HL-60/S4 (cell line): ENCODE measurements around the gene SSPN.
"Not testable (repeated sequence)": the region's sequence is repeated elsewhere in the genome, so short reads cannot be mapped to it uniquely, and the experiment has no call there.

Source experiments
- in situ Hi-C: fragments of 300-500 bp; cut with MboI; formaldehyde crosslinking; loops from 2 replicates; pipeline ENCODE4 v1.14.3; 2022; ENCODE audit warnings: low sequenced_read_pairs

SSPN gene

DNA sequence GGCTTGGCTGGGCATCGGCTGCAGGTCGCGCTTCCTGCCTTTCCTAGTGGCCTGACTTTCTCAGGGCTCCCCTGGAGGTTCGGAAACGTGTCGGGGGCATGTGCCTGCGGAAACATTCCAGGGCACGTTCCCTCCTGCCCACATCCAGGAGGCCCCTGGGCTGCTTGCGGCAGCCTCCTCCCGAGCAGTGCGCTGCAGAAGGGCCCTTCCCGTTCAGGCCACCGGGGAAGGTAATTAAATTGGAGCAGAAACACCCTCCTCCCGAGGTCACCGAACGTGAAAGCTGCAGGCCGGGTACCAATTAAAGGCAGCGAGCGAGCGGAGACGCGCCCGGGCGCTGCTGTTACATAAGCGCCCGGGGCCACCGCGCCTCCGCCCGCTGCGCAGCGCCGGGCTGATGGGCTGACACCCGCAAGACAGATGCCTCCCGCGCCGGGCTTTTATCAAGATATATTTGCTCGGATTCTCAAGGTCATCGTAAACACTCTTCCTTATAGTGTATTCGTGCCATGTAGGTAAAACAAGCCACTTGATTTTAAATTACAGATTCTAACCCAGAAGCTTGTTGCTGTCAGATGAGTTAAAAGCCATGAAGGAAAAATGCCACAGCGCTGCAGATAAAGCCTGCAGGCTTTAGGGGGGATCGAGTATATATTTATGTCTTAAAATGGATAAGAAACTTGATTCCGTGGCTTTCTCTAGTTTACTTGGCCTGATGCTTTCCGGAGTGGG lies 31.4 kb downstream of the SSPN start:
- in situ Hi-C loops = no loop called here

DNA sequence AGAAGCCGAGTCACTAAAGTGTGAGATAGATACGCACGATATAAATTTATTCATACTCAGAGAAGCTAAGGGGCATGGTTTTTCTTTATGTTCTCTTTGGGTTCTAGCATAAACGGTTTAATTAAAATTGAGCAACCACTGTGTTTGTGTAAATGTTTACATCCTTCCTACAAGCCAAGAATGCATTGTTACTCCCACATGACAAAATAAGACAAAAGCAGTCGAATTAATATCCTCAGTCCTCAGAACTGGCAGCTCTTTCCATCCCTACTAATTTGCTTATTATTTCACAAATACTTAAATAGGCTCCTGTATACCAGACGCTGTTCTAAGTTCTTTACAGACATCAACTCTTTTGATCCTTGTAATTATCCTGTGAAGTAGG lies 32.0 kb downstream of the SSPN start:
- in situ Hi-C loops = no loop called here

DNA sequence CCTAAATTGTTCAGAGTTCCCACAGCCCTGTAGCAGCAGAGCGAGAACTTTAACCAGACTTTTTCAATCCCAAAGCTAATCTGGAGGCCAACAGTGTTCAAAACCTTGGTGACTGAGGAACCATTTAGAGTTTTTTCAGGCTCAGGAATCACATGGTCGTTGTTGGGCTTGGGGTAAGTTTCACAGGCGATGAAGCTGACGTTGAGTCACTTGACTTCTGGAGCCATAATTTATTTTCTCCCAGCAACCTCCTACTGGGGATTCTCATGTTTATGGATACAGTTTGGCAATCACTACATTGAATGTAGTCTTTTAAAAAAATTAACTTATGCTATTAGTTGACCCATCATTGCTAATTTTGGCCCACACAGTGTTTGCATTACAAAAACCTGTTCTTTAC lies 34.5 kb downstream of the SSPN start:
- in situ Hi-C loops = no loop called here

DNA sequence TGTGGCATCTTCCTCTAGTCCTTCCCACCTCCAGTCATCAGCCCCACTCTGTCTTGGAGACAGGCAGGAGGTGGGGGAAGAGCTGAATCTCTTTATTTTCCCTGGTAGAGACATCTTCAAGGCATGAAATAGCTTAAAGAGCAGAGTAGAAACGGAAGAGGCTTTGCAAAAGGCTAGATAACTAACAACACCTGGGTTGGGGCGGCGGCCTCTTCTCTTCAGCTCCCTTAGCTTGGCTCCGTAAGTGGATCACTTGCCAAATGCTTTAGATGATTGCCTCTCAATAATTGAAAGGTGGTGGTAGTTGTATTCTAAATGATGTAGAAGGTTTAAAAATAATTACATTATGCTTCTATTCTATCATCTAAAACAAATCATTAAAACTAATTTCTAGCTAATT lies 36.1 kb downstream of the SSPN start:
- in situ Hi-C loops = no loop called here

DNA sequence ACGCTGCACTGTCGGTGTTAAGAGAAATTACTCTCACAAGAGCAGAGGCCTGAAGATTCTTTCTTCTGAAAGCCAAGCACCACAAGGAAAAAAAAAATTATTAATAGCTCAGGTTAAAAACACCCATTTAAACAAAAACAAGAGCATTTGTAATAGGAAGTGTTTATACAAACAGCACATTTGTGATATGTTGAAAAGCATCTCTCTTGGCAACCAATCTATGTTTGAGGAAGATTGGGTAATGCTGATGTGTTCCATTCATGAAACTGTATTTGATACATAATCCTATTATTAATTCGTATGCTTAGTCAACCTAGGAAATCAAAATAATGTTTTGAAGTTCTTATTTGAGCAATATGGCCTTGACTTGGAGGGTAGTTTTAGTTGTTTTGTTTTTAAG lies 36.5 kb downstream of the SSPN start:
- in situ Hi-C loops = no loop called here

DNA sequence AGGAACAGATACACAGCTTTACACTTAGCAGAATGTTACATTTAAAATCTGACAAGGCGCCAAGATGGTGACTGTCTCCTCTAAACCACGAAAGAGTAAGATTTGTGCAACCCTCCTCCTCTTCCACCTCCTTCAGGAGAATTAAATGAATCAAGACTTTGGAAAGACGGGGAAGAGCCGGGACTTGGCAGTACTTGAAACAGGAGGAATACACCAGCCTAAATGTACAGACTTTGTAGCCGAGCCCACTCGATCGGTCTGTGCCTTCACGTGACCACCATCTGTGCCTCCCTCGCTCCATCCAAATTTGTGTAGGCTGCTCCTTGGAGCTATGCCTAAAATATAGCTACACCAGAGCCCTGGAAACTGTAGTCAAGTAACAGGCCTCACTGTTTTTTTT lies 38.3 kb downstream of the SSPN start:
- in situ Hi-C loops = no loop called here

DNA sequence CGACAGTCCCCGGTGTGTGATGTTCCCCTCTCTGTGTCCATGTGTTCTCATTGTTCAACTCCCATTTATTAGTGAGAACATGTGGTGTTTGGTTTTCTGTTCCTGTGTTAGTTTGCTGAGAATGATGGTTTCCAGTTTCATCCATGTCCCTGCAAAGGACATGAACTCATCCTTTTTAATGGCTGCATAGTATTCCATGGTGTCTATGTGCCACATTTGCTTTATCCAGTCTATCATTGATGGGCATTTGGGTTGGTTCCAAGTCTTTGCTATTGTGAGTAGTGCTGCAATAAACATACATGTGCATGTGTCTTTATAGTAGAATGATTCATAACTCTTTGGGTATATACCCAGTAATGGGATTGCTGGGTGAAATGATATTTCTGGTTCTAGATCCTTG lies 40.1 kb downstream of the SSPN start:
- in situ Hi-C loops = not testable (repeated sequence)

DNA sequence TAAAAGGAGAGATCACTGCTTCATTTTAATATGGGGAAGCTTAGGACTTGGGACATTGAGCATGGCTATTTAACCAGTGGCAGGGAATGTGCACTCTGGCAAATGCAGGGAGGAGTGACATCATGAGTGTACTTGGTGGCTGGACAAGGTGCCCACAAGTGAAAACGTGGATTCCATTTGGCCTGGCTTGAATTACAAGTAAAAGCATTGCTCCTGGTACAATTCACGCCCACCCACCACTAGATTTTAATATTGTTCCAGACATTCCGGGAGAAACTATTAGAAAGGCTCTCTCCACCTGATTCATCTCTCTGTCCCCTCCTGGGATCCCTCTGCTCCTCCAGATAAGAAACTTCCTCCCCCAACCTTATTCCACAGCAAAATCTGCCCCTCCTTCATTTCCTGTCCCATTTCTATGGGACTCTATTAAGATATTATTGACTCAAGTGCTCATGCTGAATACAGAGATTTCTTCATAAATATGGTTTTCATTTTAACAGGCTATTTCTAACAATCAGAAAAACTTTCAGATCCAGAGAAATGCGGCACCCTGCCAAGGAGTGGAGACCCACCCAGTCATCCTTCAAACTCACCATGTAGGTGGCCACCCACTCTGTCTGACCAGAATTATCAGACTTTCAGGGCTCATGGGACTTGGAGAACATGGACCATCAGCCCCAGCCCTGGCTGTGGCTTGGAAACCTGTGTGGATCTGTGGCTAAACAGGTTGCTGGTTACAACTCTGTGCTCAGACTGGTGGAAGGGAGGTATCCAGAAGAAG lies 43.2 kb downstream of the SSPN start:
- in situ Hi-C loops = no loop called here

DNA sequence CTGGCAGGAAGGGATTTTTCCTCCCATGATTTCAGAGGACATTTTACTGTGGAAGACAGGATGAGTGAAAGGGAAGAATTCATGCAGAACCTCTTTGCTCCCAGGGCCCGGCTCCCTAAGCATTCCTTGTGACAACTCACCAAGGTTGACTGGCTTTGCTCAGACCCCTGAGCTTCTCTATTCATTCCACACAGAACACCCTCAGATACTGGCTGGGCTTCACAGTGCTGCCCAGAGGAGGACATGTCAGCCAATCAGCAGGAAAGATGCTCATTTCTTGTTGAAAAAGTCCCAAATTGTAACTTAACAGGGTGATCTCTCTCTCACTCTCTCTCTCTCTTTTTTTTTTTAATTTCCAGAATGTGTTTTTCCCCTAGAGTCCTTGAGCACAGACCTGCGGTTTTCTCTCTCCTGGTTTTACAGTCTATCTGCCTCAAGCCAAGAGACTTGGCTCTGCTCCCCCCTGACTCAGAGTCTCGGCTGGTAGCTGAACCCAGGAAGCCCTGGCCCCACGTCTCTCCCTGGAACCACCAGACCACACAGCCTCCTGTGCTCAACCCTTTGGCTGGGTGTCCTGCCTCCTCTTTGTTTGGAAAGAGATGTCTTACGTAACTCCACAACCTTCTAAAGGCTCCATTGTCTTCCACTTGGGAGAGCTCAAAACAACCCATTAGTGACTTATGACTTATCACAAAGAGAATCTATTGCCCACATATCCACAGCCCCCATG lies 43.9 kb downstream of the SSPN start:
- in situ Hi-C loops = no loop called here

DNA sequence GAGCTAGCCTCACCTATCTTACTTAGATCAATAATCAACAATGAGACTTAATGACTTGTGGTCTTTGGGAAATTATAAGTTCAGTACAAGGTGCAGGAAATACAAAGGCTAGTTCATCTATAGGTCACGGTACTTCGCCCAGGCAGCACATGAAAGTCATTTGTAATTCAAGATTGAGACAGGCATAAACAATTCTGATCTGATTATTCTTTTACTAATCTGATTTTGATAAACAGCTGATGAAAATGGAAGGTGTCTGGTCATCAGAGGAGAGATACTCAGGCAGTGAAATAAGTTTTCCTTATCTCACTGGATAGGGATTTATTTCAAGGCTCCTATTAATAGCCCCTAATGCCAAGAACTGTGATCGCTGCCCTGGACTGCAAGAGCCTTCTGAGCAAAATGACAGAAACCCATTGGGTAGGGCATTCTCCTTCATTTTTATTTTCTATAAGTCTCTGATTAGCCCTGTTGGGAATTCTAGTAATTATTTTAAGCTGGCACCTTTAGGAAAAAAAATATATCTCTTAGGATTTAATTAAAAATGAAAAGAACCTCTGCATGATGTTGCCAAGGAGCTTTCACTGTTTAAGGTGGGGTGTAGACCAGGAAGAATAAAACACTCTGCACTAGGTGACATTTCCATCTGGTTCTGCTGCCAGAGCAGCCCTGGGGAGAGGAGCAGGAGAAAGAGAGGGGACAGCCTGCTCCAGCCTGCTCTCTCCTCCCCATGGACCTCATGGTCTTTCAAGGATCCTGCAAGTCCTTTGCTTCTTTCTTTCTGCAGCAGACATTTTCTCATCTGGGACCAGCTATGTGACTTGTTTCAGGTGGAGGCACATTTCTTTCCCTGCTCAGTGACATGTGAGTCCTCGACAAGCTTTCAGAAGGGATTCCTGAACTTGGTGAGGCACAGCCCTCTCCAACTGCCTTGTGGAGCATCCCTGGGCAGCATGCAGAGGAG lies 44.8 kb downstream of the SSPN start:
- in situ Hi-C loops = no loop called here

DNA sequence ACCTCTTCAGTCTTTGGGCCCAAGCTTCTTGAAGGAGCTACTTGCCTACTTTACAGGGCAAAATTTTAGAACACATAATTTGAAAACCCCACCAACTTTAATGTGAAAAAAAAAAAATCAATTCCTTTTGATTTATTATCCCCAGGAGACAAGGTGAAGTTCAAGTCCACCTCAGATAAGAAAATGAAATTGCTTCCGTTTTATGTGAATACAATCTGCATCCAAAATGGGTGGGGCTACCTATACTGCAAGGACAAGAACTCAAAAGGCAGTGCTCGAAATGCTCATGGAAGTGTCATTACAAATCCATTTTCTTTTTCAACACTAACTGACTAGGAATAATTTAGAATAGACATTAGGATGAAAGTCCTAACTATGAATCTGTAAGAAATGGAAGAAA lies 45.7 kb downstream of the SSPN start:
- in situ Hi-C loops = no loop called here

DNA sequence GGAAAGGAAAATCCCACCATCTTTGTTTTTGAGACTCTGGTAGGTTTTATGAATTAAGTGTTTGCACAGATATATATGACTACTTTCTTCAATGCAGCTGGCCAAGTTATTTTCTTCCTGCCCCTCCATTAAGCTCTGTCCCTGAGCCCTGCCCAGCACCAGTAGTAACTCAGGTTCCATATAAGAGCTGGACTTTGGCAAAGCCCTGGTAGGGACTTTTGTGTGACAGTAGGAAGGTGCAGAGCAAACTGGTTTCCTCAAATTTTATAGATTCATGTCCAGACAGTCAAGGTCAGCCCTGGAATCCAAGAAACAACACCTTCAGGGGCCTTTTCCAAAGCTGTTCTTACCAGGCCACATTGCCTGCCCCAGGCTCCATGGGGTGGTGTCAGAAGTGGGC lies 47.3 kb downstream of the SSPN start:
- in situ Hi-C loops = no loop called here

DNA sequence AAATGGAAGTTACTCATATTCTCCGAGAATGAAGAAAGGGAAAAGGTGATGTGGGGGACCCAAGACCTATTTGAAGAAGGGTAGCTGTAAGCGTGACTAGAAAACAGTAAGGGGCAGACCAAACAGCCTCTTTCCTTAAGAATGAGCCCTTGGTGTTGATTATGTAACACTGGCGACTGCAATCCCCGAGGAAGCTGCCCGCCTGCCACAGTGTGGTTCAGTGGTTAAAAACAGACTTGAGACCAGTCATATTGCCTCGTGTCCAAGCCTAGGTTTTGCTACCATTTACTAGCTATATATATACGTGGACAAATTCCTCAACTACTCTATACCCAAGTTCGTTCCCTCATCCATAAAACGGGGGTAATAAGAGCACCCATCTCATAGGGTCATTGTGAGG lies 49.1 kb downstream of the SSPN start:
- in situ Hi-C loops = no loop called here

DNA sequence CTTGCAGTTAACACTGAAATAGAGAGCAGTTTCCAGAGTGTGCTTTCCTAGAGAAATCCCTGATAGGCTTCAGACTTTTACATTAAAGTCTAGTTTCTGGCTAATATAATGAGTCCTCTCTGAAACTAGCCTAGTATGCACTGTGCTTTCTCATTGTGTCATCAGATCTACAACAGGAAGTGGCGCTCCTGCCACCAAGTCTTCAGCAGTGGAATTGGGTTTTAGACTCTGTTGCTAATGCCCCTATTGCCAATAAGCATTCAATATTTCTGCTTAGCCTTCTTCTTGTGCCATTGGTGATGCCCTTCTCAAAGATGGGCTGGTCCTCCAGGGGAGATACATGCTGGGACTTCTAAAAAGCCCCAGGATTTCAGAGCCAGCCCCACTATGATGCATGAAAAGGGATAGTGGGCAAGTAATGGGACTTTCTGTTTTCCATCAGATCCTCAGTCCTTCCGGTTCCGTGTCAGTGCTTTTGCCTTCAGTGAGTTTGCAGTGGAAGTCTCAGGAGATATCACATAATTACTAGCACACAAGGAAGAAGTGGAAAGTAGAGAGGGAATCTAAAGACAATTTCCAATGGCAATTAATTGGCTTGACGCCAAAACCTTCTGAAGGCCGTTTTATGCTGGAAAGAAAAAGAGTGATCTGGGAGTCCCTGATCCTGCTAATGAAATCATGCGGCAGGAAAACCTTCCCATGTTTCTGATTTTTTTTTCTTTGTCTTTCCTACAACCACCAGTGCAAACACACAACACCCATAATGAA lies 50.0 kb downstream of the SSPN start:
- in situ Hi-C loops = no loop called here

DNA sequence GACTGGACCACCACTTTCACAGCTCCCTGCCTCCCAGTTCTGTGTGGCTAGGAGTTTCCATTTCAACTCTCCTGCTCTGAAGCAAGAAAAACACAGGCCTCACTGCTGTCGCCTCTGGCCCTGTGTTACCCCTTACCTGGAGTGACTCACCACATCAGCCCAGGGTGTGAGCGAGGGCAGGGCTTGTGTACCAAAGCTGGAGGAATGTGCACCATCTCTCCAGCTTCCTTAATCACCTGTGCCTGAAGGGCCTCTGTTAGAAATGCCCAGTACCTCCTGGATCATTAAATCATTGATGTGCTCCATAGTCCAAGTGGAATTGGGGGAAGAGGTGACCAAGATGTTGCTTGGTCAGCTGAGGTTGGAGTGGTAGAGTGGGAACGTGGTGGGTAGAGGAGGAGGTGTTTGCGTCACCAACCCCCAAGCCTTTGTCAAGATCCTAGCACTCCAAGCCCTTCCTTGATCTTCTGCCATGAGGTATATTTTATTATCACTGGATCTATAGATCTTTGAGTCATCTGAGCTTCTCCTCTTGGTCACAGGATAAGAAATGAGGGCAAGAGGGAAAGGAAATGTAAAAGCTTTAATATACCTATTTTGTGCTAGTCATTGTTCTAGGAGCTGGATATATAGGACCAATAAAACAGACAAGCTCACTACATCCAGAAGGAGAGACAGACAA lies 51.3 kb downstream of the SSPN start:
- in situ Hi-C loops = no loop called here

DNA sequence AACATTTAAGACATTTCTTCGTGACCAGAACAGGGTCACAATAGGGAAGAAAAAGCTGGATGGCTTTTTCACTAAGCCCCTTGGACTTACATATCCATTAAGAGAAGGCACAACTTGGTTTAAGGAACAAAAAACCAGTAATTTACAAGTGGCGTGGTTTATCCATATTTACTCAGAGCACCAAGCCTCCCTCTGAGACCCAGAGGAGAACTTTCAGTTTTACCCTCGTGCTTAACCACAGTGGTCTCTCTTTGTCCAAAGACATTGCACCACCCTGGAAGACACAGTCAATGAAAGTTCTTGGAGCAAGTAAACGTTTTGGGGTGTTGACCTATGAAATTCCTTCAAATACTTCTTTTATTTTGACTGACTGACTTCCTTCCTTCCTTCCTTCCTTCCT lies 52.5 kb downstream of the SSPN start:
- in situ Hi-C loops = no loop called here

DNA sequence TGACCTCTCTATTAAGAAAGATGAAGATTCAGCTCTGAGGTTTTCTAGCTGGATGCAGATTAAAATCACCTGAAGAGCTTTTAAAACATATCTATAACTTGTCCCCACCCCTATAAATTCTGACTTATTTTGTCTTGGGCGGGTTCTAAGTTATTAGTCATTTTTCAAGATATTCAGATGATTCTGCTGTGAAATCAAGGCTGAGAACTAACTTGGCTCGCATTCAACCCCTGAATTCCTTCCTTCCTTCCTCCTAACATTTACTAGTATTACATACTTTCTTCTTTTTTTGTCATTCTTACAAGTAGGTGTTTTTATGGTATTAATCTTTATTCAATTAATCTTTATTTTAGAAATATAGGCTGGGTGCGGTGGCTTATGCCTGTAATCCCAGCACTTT lies 55.4 kb downstream of the SSPN start:
- in situ Hi-C loops = no loop called here

DNA sequence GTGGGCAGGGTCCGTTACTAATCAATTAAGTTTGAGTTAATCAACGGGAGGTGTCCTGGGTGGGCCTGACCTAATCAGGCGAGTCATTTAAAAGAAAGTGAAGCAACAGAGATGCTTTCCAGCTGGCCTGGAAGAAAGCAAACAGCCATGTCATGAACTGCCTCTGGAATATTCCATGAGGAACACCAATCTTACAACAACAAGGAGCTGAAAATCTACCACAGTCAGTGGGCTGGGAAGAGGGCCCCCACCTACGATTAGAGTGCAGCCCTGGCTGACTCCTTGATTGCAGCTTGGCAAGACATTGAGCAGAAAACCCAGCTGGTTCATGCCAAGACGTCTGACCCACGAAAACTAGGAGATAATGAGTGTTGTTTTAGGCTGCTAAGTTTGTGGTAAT lies 56.2 kb downstream of the SSPN start:
- in situ Hi-C loops = no loop called here

DNA sequence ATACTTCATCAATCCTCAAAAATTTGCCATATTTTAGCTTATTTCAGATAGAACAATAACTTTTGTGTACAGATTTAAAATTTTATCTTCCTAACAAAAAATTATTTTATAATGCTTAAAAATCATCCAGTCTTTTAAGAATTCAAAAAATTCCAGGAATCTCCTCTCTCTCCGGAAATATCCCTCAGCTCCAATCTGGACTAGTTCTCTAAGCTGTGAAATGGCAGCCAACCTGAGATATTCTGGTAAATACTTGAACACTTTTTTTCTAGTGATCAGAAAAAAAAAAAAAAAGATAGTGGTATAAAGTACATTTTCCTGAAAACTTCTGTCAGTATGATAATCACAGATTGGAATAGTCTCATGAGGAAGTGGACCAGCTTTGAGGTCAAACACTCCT lies 57.6 kb downstream of the SSPN start:
- in situ Hi-C loops = no loop called here
